ENCODE data around the gene ABCC10. TPM values are rescaled to one million over a fixed set of nuclear protein-coding genes. Genes with fewer than 3 reads are reported as not detected.

The ABCC10 gene
- total RNA-seq, 1 experiment from 2014 or later, result 25.5 TPM

DNA sequence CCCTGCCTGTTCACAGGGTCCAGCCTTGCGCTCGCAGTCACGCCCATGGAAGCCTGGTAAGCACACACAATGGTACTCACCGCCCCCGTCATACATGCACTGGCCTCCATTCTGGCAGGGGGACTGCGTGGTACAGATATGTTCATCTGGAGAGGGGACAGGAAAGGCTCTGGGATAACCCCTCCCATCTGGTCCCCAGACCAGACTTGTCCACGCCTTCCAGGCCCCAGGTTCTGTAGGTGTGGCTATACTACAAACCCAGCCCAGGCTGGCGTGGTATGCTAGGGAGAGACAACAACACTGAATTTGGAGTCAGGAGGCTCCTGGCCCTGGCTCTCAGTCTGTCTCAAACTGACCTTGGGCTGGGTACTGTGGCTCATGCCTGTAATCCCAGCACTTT, 24.6 kb downstream of the ABCC10 start:
- Mint-ChIP-seq H3K27ac (no peak overlapping the region), H3K36me3 (peaks cover 2% of the 10 kb centered on the region; the same call in 1 of the 2 replicates), H3K9me3 (no peaks in the 10 kb centered on the region), H3K4me3 (no peak overlapping the region), H3K27me3 (ENCODE audit: low read depth) (peaks cover 31% of the 10 kb centered on the region), H3K4me1 (peaks cover 15% of the 10 kb centered on the region)
- DNase-seq (ENCODE audit: low spot score) (no peak), ATAC-seq (no peak)
- TF ChIP-seq, protein P1, sequence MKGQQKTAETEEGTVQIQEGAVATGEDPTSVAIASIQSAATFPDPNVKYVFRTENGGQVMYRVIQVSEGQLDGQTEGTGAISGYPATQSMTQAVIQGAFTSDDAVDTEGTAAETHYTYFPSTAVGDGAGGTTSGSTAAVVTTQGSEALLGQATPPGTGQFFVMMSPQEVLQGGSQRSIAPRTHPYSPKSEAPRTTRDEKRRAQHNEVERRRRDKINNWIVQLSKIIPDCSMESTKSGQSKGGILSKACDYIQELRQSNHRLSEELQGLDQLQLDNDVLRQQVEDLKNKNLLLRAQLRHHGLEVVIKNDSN (CRISPR knock-in tag; IDR thresholded peaks at IDR 0.05), result no peak
- CTCF ChIA-PET, result interaction anchor here (1.2 kb wide), 1 partner anchor 44 kb away, joined by 3 read pairs; no protein-coding TSS in a partner anchor
- POLR2A ChIA-PET, result no interaction called here

DNA sequence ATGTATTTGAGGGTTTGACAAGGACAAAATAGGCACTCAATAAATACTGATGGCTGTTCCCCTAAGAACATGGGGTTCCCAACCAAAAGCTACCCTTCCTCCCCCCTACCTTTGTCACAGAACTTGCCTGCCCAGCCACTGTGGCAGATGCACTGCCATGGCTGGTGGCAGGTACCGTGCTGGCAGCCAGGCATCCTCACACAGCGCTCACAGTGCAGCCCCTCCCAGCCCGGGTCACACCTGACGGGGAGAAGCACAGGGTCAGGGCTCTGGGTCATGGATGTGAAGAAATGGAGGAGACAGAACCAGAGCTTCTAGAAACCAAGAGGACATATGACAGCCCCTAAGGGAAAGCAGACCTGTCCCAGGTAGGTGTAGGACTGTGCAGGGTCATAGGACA, 25.6 kb downstream of the ABCC10 start:
- H3K36me3 Mint-ChIP-seq, result peaks cover 2% of the 10 kb centered on the region; the same call in 1 of the 2 replicates
- peaks cover 39% of the 10 kb centered on the region for H3K27me3 Mint-ChIP-seq (ENCODE audit: low read depth)
- H3K4me3 Mint-ChIP-seq, result no peak overlapping the region
- H3K27ac Mint-ChIP-seq, result no peak overlapping the region
- POLR2A ChIA-PET, result no interaction called here
- DNase-seq (ENCODE audit: low spot score) (no peak), ATAC-seq (no peak)
- CTCF ChIA-PET, result interaction anchor here (1.2 kb wide), 1 partner anchor 43 kb away, joined by 3 read pairs; no protein-coding TSS in a partner anchor
- H3K9me3 Mint-ChIP-seq, result no peaks in the 10 kb centered on the region
- H3K4me1 Mint-ChIP-seq, result peaks cover 16% of the 10 kb centered on the region
- TF ChIP-seq, protein P2, sequence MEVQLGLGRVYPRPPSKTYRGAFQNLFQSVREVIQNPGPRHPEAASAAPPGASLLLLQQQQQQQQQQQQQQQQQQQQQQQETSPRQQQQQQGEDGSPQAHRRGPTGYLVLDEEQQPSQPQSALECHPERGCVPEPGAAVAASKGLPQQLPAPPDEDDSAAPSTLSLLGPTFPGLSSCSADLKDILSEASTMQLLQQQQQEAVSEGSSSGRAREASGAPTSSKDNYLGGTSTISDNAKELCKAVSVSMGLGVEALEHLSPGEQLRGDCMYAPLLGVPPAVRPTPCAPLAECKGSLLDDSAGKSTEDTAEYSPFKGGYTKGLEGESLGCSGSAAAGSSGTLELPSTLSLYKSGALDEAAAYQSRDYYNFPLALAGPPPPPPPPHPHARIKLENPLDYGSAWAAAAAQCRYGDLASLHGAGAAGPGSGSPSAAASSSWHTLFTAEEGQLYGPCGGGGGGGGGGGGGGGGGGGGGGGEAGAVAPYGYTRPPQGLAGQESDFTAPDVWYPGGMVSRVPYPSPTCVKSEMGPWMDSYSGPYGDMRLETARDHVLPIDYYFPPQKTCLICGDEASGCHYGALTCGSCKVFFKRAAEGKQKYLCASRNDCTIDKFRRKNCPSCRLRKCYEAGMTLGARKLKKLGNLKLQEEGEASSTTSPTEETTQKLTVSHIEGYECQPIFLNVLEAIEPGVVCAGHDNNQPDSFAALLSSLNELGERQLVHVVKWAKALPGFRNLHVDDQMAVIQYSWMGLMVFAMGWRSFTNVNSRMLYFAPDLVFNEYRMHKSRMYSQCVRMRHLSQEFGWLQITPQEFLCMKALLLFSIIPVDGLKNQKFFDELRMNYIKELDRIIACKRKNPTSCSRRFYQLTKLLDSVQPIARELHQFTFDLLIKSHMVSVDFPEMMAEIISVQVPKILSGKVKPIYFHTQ (CRISPR knock-in tag; IDR thresholded peaks at IDR 0.05), result no peak
- TF ChIP-seq, protein P3, sequence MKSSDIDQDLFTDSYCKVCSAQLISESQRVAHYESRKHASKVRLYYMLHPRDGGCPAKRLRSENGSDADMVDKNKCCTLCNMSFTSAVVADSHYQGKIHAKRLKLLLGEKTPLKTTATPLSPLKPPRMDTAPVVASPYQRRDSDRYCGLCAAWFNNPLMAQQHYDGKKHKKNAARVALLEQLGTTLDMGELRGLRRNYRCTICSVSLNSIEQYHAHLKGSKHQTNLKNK (CRISPR knock-in tag; IDR thresholded peaks at IDR 0.05), result no peak
- no peak for TF ChIP-seq SOX15 (CRISPR knock-in tag; IDR thresholded peaks at IDR 0.05)
- TF ChIP-seq, protein P4, sequence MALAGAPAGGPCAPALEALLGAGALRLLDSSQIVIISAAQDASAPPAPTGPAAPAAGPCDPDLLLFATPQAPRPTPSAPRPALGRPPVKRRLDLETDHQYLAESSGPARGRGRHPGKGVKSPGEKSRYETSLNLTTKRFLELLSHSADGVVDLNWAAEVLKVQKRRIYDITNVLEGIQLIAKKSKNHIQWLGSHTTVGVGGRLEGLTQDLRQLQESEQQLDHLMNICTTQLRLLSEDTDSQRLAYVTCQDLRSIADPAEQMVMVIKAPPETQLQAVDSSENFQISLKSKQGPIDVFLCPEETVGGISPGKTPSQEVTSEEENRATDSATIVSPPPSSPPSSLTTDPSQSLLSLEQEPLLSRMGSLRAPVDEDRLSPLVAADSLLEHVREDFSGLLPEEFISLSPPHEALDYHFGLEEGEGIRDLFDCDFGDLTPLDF (CRISPR knock-in tag; IDR thresholded peaks at IDR 0.05), result no peak
- TF ChIP-seq TP53 (CRISPR knock-in tag; IDR thresholded peaks at IDR 0.05), result no peak
- TF ChIP-seq, protein P5, sequence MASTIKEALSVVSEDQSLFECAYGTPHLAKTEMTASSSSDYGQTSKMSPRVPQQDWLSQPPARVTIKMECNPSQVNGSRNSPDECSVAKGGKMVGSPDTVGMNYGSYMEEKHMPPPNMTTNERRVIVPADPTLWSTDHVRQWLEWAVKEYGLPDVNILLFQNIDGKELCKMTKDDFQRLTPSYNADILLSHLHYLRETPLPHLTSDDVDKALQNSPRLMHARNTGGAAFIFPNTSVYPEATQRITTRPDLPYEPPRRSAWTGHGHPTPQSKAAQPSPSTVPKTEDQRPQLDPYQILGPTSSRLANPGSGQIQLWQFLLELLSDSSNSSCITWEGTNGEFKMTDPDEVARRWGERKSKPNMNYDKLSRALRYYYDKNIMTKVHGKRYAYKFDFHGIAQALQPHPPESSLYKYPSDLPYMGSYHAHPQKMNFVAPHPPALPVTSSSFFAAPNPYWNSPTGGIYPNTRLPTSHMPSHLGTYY (CRISPR knock-in tag; IDR thresholded peaks at IDR 0.05), result no peak
- no peak for TF ChIP-seq FOXP1 (CRISPR knock-in tag; IDR thresholded peaks at IDR 0.05; ENCODE audit: borderline replicate concordance)
- TF ChIP-seq ZNF423 (CRISPR knock-in tag; IDR thresholded peaks at IDR 0.05), result no peak
- no peak for TF ChIP-seq PRRX2 (CRISPR knock-in tag; IDR thresholded peaks at IDR 0.05)
- TF ChIP-seq, protein P6, sequence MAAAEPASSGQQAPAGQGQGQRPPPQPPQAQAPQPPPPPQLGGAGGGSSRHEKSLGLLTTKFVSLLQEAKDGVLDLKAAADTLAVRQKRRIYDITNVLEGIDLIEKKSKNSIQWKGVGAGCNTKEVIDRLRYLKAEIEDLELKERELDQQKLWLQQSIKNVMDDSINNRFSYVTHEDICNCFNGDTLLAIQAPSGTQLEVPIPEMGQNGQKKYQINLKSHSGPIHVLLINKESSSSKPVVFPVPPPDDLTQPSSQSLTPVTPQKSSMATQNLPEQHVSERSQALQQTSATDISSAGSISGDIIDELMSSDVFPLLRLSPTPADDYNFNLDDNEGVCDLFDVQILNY (CRISPR knock-in tag; IDR thresholded peaks at IDR 0.05), result no peak
- TF ChIP-seq GTF2I (CRISPR knock-in tag; conservative IDR thresholded peaks at IDR 0.05), result no peak
- no peak for TF ChIP-seq ZNF416 (CRISPR knock-in tag; IDR thresholded peaks at IDR 0.05)
- TF ChIP-seq, protein P7, sequence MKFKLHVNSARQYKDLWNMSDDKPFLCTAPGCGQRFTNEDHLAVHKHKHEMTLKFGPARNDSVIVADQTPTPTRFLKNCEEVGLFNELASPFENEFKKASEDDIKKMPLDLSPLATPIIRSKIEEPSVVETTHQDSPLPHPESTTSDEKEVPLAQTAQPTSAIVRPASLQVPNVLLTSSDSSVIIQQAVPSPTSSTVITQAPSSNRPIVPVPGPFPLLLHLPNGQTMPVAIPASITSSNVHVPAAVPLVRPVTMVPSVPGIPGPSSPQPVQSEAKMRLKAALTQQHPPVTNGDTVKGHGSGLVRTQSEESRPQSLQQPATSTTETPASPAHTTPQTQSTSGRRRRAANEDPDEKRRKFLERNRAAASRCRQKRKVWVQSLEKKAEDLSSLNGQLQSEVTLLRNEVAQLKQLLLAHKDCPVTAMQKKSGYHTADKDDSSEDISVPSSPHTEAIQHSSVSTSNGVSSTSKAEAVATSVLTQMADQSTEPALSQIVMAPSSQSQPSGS (CRISPR knock-in tag; IDR thresholded peaks at IDR 0.05; ENCODE audit: borderline replicate concordance, low read depth), result no peak
- no peak for TF ChIP-seq SP1 (CRISPR knock-in tag; conservative IDR thresholded peaks at IDR 0.05)
- TF ChIP-seq, protein P8, sequence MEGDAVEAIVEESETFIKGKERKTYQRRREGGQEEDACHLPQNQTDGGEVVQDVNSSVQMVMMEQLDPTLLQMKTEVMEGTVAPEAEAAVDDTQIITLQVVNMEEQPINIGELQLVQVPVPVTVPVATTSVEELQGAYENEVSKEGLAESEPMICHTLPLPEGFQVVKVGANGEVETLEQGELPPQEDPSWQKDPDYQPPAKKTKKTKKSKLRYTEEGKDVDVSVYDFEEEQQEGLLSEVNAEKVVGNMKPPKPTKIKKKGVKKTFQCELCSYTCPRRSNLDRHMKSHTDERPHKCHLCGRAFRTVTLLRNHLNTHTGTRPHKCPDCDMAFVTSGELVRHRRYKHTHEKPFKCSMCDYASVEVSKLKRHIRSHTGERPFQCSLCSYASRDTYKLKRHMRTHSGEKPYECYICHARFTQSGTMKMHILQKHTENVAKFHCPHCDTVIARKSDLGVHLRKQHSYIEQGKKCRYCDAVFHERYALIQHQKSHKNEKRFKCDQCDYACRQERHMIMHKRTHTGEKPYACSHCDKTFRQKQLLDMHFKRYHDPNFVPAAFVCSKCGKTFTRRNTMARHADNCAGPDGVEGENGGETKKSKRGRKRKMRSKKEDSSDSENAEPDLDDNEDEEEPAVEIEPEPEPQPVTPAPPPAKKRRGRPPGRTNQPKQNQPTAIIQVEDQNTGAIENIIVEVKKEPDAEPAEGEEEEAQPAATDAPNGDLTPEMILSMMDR (IDR thresholded peaks at IDR 0.05), result no peak
- TF ChIP-seq, protein P9, sequence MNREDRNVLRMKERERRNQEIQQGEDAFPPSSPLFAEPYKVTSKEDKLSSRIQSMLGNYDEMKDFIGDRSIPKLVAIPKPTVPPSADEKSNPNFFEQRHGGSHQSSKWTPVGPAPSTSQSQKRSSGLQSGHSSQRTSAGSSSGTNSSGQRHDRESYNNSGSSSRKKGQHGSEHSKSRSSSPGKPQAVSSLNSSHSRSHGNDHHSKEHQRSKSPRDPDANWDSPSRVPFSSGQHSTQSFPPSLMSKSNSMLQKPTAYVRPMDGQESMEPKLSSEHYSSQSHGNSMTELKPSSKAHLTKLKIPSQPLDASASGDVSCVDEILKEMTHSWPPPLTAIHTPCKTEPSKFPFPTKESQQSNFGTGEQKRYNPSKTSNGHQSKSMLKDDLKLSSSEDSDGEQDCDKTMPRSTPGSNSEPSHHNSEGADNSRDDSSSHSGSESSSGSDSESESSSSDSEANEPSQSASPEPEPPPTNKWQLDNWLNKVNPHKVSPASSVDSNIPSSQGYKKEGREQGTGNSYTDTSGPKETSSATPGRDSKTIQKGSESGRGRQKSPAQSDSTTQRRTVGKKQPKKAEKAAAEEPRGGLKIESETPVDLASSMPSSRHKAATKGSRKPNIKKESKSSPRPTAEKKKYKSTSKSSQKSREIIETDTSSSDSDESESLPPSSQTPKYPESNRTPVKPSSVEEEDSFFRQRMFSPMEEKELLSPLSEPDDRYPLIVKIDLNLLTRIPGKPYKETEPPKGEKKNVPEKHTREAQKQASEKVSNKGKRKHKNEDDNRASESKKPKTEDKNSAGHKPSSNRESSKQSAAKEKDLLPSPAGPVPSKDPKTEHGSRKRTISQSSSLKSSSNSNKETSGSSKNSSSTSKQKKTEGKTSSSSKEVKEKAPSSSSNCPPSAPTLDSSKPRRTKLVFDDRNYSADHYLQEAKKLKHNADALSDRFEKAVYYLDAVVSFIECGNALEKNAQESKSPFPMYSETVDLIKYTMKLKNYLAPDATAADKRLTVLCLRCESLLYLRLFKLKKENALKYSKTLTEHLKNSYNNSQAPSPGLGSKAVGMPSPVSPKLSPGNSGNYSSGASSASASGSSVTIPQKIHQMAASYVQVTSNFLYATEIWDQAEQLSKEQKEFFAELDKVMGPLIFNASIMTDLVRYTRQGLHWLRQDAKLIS (CRISPR knock-in tag; IDR thresholded peaks at IDR 0.05; ENCODE audit: borderline replicate concordance), result no peak
- TF ChIP-seq, protein P10, sequence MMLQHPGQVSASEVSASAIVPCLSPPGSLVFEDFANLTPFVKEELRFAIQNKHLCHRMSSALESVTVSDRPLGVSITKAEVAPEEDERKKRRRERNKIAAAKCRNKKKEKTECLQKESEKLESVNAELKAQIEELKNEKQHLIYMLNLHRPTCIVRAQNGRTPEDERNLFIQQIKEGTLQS (CRISPR knock-in tag; conservative IDR thresholded peaks at IDR 0.05), result no peak
- TF ChIP-seq, protein P11, sequence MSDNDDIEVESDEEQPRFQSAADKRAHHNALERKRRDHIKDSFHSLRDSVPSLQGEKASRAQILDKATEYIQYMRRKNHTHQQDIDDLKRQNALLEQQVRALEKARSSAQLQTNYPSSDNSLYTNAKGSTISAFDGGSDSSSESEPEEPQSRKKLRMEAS (CRISPR knock-in tag; IDR thresholded peaks at IDR 0.05), result no peak
- TF ChIP-seq SMAD3 (CRISPR knock-in tag; IDR thresholded peaks at IDR 0.05; ENCODE audit: borderline replicate concordance), result no peak
